Measurements from ENCODE around the gene RSPO4. TPM values are rescaled to one million over a fixed set of nuclear protein-coding genes. Genes with fewer than 3 reads are reported as not detected.

RSPO4 gene
- total and polyA plus RNA-seq, 9 of the 15 experiments (the other 6 are each of a cell fraction or from before 2014, with no cell fraction given), result 0.04 to 0.34 TPM; not detected in 7

- DNase-seq (ENCODE audit: extremely low read depth in 1 of 4, low spot score in 3 of 4), result no peak
- Histone ChIP-seq H3K36me3 (ENCODE audit: control insufficient read depth, insufficient read depth, low read length) (no peaks in the 10 kb centered on the region), H3K27ac (ENCODE audit: extremely low read depth, low read depth, low read length) (no peak overlapping the region), H2AFZ (ENCODE audit: low read depth, low read length) (no peak overlapping the region), H3K9ac (ENCODE audit: insufficient read depth in 1 of 2, low read depth in 2 of 2, low read length in 2 of 2) (no peak overlapping the region), H3K9me3 (replicated peaks; ENCODE audit: control insufficient read depth, insufficient read depth, low read depth, low read length) (no peaks in the 10 kb centered on the region), H4K20me1 (replicated peaks; ENCODE audit: control insufficient read depth, insufficient read depth, low read length) (no peaks in the 10 kb centered on the region), H3K4me2 (ENCODE audit: insufficient read depth, low read length) (no peak overlapping the region), H3K27me3 (ENCODE audit: control insufficient read depth in 2 of 2, insufficient read depth in 2 of 2, low read length in 2 of 2) (peaks cover under 1 to 42% of the 10 kb centered on the region in 2 experiments; a peak in 4 of 5 replicates), H3K4me1 (replicated peaks in 1 of 2; ENCODE audit: control insufficient read depth in 2 of 2, insufficient read depth in 2 of 2, low read length in 2 of 2) (peaks cover 3 to 5% of the 10 kb centered on the region in 2 experiments; a peak in 4 of 5 replicates), H3K9me1 (ENCODE audit: control insufficient read depth, insufficient read depth, low read length) (no peaks in the 10 kb centered on the region), H3K4me3 (no peak overlapping the region), H3K79me2 (ENCODE audit: control insufficient read depth, insufficient read depth, low read length) (no peaks in the 10 kb centered on the region)
- in situ Hi-C loops (cut with MboI) (no loop called here), intact Hi-C loops (cut with micrococcal nuclease) (no loop called here)
- WGBS (ENCODE audit: insufficient coverage, low coverage, missing lambda C conversion rate), result 4% methylated on average over 6 of the region's 6 CpGs
- no peak for ATAC-seq
- CTCF ChIA-PET (ENCODE audit: low intra/inter-chr PET ratio), result no interaction called here
- POLR2A ChIA-PET, result no interaction called here
- no peak for FAIRE-seq
- TF ChIP-seq CREB1 (IDR thresholded peaks at IDR 0.05), result no peak
- TF ChIP-seq CREB1 (CRISPR knock-in tag; IDR thresholded peaks at IDR 0.05), result no peak
- TF ChIP-seq PURB (CRISPR knock-in tag; IDR thresholded peaks at IDR 0.05; ENCODE audit: low read depth), result no peak
- no peak for TF ChIP-seq ZNF124 (CRISPR knock-in tag; IDR thresholded peaks at IDR 0.05)
- no peak for TF ChIP-seq SIX5 (IDR thresholded peaks at IDR 0.05; ENCODE audit: borderline replicate concordance in 1 of 2, insufficient read depth in 1 of 2, low read depth in 1 of 2, low read length in 2 of 2)
- TF ChIP-seq HINFP (tag; conservative IDR thresholded peaks at IDR 0.05; ENCODE audit: low read depth), result no peak
- no peak for TF ChIP-seq E2F5 (CRISPR knock-in tag; IDR thresholded peaks at IDR 0.05)
- TF ChIP-seq USF2 (CRISPR knock-in tag; IDR thresholded peaks at IDR 0.05), result no peak
- TF ChIP-seq CUX1 (CRISPR knock-in tag; IDR thresholded peaks at IDR 0.05), result no peak
- no TSS peak for BruUV-seq (replicated peaks)
These were observed 3.8 kb downstream of the RSPO4 start for GRCh38 chr20:998231-998830.
